Measurements from ENCODE around the gene BATF3.
"Not testable (repeated sequence)": the region's sequence is repeated elsewhere in the genome, so short reads cannot be mapped to it uniquely, and the experiment has no call there.

The BATF3 gene

DNA sequence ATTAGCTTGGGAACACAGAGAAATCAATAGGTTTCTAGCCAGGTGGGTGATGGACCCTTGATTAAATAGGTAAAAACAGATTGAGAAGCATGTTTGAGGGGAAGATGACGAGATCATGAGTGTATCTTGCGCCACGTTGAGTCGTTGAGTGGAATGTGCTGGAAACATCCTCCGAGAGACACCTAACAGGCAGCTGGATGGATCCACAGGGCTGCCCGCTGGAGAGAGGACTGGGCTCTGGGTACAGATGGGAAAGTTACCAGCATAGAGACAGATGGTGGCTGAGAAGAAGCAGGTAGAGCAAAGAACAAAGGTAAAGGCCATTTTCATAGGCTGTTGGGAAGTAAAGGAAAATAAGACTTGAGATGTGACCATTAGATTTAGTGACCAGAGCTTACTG is 15.6 kb downstream of the BATF3 start:
- DNase-seq: no peak

DNA sequence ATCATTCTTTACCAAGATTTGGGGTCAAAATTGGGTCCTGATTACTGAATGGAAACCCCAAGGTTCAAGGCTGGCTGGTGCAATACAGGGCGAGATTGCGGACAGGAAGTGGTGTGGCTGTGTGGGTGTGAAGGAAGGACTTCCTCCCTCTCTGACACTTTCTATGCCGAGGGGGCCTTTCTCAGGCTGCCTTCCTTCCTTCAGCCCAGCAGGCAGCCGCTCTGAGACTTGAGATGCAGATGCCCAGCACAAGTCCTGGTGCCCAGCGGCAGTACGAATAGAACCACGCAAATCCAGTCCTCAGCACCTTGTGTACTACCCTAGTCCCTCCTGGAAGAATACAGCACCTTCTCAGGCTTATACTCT is 16.3 kb downstream of the BATF3 start:
- no peak for DNase-seq

DNA sequence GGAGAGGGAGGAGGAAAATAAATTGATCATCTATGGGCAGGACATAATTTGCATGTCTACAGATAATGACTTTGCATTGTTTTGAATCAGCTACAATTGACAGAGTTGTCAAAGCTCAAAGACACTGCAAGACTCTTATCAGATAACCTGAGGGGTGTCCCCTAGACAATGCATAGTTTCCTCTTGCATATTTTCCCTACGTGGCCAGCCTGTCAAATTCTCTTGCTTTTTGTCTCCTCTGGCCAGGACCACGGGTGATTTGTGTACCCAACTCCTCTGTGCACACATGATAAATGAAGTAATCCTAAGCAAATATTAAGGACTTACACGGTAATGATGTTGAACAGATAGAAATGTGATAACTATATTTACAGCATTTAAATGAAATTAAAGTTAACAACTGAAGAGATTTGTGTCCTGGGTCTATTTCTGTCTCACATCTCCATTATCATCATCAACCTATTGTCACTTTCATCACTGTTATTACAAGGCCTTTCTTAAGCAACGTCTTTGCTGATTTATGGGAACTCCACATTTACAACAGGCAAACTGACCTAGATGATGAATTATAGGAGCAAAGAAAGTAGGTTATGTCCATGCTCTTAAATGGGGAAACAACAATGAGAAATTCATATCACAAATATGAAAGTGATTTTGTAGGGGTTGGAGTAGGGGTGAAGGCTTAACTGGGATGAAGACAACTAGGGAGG is 18.8 kb downstream of the BATF3 start:
- DNase-seq: no peak

DNA sequence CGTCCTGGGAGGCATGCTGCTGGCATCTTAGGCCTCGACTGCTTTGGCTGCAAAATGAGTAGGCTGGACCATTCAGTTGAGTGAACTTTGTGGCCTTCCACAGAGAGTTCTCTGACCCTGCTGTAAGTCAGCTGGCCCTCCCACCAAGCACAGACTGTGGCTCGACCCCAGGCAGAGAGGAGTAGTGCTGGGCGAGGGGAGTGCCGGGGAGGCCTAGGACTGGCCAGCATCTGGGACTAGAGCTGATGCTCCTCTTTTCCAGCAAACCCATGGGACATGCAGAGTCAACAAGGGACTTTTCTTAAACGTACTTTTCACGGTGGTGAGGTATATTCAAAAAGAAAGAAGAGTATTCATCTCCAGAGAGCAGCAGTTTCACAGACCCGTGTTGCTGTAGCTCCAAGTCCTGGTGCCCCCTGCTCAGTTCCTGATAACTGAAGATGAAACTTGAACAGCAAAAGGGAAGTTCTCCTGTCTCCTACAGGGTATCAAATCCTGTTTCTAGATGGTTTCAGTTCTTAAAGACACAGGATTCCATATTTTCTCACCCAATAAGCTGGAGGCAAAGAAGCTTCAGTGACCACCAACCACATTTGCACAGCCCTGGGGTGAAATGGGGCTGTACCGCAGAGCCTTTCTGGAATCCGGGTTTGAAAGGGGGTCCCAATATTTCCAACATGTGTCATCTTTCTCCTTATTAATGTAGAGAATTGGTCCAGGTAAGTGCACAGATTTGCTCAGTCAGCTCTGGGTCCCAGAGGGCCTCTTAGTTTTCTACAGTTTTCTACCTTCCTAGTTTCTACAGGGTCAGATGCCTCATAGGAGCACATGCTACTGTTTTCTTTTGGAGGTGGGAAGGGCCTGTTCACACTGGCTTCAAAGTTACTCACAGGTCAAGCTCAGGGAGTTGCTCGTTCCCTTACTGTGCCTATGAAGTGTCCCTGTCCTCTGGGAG is 20.9 kb downstream of the BATF3 start:
- no peak for DNase-seq

GRCh38 chr1:212677573-212677972 is 22.1 kb downstream of the BATF3 start:
- DNase-seq: no peak

DNA sequence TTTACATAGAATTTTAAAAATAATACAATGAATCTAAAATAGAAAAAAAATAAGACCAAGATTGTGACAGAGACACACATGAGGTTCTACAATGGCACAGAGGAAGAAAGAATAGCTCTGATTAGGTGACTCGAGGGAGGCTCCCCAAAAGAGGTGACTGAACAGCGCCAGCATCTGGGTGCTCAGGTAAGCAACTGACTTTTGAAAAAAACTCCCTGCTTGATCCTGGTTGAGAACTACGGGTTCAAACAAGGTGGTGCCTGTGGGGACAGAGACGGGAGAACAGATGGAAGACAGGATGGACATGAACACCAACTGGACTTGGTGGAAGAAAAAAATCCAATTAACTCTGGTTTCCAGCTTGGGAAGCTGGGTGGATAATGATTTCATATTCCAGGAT is 22.5 kb downstream of the BATF3 start:
- DNase-seq: no peak

DNA sequence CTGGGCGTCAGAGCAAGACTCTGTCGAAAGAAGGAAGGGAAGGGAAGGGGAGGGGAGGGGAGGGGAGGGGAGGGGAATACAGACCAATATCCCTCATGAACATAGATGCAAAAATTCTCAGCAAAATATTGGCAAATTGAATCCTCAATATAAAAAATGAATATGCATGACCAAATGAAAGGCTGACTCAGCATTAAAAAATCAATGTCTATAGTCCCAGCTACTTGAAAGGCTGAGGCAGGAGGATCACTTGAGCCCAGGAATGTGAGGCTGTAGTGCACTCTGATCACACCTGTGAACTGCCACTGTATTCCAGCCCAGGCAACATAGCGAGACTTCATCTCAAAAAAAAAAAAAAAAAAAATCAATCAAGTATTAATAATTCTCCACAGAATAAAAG is 24.0 kb downstream of the BATF3 start:
- no peak for DNase-seq

DNA sequence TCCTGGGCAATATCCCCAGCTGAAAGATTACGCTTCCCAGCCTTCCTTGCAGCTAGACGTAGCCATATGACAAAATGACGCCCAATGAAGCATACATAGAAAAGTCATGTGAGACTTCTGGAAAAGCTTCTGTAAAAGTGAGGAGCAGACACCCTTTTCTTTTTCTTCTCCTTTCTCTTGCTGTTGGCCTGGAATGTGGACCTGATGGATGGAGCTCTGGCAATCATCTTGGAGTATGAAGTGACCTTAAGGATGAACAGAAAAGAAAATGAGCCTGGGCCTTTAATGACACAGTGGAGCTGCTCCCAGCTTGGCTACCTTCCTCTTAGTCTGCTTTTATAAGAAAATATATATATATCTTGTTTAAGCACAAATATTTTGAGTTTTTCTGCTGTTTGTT is 24.8 kb downstream of the BATF3 start:
- no peak for DNase-seq

- no peak for DNase-seq
These were observed 28.2 kb downstream of the BATF3 start for GRCh38 chr1:212671342-212672031.

DNA sequence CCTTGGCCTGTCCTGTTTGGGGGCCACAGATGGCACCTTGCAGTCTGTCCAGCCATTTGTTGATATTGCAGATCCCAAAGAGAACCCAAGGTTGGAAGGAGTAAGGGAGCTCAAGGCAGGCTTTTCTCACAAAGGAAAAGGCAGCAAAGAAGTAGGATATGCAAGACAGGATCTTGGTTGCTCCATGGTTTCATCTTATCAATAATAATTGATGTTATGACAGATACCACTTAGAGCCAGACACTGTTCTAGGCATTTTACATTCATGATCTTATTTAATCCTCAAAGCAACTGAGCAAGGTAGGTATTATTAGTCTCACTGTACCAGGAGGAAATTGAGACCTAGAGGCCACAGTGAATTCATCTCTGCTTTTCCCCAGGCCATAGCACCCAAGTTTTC is 28.8 kb downstream of the BATF3 start:
- no peak for DNase-seq

DNA sequence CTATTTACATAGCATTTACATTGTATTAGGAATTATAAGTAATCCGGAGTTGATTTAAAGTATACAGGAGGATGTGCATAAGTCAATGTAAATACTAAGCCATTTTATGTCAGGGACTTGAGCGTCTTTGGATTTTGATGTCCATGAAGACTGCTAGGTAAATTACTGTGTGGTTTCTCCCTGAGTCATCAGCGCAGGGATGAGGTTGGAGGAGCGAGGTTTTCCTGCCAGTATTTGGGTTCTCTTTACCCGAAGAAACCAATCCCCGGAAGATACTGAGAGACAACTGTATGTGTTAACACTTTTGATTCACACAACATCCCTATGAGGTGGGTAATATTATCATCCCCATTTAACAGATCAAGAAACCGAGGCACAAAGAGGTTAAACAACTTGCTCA is 29.3 kb downstream of the BATF3 start:
- DNase-seq: no peak

GRCh38 chr1:212669600-212669999 is 30.0 kb downstream of the BATF3 start:
- no peak for DNase-seq

DNA sequence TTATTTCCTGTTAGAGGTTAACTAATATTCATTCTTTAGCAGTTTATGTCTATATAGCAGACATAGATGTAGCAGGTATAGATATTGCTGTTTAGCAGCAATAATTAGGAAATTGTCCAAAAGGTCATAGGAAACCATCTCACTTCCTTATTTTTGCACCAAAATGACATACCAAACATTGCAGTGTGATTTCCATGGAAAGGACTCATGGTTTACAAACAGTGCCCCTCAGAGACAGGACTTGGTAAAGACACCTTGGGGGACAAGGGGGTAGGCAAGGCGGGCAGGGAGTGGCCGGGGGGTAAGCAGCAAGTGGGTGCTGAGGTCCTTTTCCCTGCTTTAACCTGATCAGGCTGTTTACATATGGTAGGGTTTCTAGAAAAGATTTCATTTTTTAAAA is 30.5 kb downstream of the BATF3 start:
- no peak for DNase-seq

- DNase-seq: no peak
These were observed 31.2 kb downstream of the BATF3 start for GRCh38 chr1:212668477-212668876.

DNA sequence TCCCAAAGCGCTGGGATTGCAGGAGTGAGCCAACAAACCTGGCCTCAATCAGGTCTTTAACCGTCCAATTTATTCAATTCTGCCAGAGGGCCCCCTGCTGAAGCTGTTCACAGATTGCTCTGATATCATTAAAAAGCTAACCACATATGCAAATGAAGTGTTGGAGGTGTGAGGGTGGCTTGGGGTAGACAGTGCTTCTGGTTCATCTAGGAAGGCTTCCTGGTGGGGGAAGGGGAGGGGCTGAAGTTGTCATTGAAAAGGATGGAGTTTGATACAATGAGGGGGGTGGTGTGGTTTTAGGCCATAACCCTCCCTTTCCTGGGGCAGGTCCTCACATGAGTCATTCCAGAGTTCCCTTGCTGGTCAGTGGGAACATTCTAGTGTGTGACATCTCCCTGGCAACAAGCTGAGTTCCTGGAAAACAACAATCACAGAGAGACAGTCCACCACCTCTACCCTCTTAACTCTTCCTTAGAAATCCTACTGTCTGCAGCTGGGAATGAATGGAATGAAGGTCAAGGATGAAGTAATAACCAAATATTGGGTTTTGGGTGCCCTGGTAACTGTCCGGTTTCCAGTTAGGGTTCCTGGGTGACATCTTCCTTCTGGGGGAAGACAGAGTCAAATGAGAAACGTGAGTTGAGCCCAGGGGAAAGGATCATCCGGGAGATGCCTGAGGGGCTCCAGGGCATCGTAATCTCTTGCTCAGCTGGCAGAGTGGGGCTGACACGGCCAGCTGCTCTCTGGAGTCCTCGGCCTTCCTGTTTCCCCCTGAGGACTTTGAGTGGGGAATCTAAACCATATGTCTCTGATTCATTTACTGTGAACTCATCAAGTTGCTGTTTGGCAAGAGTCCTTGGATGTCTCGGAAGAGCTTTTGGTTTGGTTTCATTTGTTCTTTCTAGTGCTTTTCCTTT is 32.2 kb downstream of the BATF3 start:
- no peak for DNase-seq

DNA sequence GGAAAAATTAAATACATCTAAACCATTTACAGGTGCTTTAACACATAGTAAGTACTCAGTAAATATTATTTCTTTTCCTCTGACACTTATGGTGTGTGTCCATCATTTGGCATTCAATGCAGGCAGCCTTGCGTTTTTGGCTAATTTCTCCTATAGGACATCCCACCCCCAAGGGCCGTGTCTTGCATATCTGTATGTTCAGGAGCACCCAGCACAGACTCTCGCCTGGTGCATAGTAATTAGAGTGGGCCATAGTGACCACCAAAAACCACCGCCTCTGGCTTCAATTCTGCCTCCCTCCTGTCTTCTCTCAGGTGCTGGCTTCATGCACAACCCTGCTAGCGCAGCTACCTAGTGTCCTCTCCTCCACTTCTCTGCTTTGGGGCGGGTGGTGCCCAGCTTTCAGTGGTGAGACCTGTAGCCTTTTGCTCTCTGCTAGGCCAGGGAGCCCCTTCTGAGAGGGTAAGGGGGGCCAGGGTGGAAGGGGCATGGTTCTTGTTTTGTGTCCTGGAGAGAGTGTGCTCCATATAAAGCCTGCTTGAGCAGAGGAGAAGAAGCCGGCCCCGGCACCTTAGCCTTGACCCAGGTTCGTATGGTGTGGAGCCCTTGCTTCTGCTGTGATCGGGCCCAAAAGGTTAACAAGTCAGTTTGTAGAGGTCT is 33.4 kb downstream of the BATF3 start:
- DNase-seq: no peak

DNA sequence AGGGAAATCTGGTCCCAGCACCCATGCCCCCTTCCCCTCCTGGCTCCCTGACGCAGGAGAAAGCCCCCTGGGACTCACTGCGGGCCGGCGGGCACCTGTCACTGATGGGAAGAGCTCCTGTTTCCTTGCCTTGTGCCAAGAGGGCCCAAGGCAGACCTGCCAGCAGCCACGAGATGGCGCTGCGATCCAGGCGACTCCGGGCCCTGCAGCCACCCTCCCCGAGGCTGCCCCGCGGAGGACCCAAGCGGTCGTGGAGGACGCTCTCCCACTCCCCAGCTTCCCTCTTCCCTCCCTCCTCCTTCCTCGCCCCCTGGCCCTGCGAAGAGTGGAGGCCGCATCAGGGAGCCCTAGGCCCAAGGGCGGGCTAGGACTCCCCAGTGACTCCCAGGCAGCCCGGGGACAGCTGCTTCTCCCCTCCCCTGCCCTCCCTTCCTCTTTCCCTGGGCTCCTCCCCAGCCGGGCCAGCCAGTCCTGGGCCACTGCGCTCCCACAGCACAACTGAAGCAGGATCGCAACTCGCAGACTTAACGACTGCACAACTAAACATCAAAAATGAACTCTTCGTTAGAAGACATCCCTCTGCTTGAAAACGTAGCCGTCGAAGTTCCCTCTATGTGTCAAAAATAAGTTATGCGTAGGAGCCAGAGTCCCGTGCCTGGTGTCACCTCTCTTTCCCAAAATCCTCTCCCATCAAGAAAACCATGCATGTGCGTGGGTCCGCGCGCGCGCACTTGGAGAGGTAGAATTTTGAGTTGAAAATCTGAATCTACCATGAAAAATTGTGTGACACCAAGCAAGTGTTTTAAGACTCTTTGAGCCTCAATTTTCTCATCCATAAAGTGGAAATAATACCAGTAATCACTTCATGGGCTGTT is 34.2 kb downstream of the BATF3 start:
- peak; percentile 83 for DNase-seq

DNA sequence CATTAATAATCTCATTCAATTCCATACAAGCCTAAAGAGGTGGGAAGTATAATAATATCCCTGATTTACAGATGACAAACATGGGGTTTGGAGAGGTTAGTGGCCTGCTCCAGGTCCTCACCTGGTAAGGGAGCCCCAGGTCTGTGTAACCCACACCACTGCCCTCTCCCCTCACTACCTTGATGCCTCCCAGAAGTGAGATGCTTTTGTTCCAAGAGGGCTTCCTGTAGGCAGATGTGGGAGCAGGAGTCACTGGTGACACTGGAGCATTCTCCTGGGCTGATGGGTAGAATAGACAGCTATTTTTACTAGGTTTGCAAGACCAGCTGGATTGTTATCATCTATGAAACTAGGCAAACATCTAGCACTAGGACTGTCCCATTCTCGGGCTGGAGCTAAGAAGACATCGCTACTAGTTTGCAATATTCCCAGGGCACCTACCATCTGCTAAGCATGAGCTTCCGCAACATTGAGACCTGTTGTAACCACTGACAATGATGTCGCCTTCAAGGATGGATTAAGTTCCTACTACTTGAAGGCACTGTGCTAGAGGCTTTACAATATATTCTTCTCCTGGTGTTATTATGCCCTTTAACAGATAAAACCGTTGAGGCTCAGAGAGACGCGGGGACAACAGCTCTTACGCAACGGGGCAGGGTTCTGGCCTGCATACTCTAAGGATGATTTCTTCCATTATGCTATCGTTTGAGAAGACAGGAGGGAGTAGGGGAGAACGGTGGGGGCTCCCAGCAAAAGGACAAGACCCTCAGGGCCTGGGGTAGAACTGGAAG is 35.0 kb downstream of the BATF3 start:
- no peak for DNase-seq

- not testable (repeated sequence) for DNase-seq
These were observed 41.4 kb downstream of the BATF3 start for GRCh38 chr1:212658250-212658649.

- no peak for DNase-seq
These were observed 42.9 kb downstream of the BATF3 start for GRCh38 chr1:212656730-212657129.
